ENCODE measurements around the gene GPX6. TPM values are rescaled to one million over a fixed set of nuclear protein-coding genes. Genes with fewer than 3 reads are reported as not detected.

Gene GPX6
- total RNA-seq, 1 donor from 2014 or later, result not detected

DNA sequence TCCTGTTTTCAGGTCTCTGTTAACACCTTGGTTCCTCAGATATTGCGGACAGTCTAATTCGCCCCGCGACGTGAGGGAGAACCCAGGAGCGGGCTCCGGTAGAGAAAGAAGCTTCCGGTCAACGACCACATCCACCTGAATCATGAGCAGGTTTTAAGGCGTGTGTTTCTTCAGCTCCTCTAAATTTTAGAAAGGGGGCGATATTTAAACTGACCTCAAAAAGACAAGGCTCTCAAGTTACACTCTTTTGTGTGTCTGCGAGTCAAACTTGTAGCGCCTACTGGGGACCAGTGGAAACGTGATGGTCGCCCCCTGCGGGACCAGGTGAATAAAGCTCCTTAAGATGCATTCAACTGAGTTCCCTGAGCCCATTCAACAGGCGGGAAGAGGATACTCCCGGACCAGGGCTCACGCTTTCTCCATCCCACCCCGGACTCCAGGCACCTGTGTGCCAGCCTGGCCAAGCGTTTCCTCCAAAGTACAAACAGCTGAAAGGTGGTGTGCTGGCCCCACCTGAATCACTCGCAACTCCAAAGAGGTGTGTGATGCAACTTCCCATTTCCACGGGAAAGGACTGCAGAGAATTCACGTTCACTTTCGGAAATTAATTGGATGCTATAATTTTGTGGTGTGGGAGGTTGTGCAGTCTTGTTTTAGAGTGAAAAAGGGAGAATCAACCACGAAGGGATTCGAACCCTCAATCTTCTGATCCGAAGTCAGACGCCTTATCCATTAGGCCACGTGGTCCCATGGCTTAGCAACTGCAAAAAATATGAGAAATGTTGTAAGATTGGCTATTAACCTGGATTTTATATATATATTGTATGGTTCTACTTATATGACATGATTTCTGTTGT is 27.1 kb upstream of the GPX6 start:
- intact Hi-C loops (cut with DNase I), result no loop called here
- no peaks in the 10 kb centered on the region for H3K4me1 ChIP-seq
- no peak for DNase-seq (ENCODE audit: low spot score in 2 of 2)
- H3K9me3 ChIP-seq, result no peaks in the 10 kb centered on the region
- no peaks in the 10 kb centered on the region for H3K27me3 ChIP-seq
- H3K27ac ChIP-seq, result no peak overlapping the region
- TF ChIP-seq, protein P1, sequence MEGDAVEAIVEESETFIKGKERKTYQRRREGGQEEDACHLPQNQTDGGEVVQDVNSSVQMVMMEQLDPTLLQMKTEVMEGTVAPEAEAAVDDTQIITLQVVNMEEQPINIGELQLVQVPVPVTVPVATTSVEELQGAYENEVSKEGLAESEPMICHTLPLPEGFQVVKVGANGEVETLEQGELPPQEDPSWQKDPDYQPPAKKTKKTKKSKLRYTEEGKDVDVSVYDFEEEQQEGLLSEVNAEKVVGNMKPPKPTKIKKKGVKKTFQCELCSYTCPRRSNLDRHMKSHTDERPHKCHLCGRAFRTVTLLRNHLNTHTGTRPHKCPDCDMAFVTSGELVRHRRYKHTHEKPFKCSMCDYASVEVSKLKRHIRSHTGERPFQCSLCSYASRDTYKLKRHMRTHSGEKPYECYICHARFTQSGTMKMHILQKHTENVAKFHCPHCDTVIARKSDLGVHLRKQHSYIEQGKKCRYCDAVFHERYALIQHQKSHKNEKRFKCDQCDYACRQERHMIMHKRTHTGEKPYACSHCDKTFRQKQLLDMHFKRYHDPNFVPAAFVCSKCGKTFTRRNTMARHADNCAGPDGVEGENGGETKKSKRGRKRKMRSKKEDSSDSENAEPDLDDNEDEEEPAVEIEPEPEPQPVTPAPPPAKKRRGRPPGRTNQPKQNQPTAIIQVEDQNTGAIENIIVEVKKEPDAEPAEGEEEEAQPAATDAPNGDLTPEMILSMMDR (IDR thresholded peaks at IDR 0.05), result peak in 1 of 3 experiments; percentile 6
- no peak overlapping the region for H3K4me3 ChIP-seq
- H3K36me3 ChIP-seq, result no peaks in the 10 kb centered on the region

DNA sequence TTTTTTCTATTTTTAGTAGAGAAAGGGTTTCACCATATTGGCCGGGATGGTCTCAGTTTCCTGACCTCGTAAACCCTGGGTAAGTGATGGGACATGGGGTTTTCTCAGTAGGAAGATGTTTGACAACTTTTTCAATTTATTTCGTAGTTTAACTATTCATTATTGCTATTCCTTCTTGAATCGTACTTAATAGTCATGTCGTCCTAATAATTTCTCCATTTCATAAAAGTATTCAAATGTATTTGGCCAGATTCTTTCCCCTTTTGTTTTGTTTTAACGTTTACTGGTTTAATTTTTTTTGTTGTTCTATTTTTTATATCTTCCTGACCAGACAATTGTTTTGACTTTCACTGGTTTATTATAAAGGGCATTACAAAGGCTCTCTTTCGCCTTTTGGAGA is 26.4 kb upstream of the GPX6 start:
- H3K36me3 ChIP-seq, result no peaks in the 10 kb centered on the region
- intact Hi-C loops (cut with DNase I), result no loop called here
- no peaks in the 10 kb centered on the region for H3K9me3 ChIP-seq
- H3K27me3 ChIP-seq, result no peaks in the 10 kb centered on the region
- no peaks in the 10 kb centered on the region for H3K4me1 ChIP-seq
- no peak overlapping the region for H3K27ac ChIP-seq
- no peak for DNase-seq (ENCODE audit: low spot score in 2 of 2)
- no peak overlapping the region for H3K4me3 ChIP-seq
- TF ChIP-seq, protein P1 (IDR thresholded peaks at IDR 0.05), result no peak

DNA sequence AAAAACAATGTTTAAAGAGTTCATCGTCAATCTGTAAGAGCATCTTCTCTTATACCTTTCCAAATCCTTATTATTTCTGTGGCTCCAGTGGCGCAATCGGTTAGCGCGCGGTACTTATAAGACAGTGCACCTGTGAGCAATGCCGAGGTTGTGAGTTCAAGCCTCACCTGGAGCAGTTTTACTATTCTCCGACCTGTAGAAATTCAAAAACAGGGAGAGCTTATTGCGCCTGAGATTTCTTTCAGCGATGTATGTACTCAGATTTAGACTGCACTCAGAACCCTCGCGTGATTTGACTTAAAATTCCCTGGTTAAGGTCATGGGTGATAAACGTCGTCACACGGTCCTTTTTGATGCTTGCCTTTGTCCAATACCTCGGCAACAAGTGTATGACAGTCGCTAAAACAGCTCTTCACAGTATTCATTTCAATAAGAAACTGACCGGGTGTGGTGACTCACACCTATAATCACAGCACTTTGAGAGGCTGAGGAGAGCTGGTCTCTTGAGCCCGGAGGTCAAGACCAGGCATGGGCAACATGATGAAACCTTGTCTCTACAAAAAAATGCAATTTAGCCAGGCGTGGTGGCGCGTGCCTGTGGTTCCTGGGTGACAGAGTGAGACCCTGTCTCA is 22.0 kb upstream of the GPX6 start:
- no peak for DNase-seq (ENCODE audit: low spot score in 2 of 2)
- Histone ChIP-seq H3K9me3 (no peaks in the 10 kb centered on the region), H3K4me1 (no peaks in the 10 kb centered on the region), H3K27me3 (no peaks in the 10 kb centered on the region), H3K4me3 (no peak overlapping the region), H3K27ac (no peak overlapping the region), H3K36me3 (no peaks in the 10 kb centered on the region)
- intact Hi-C loops (cut with DNase I), result no loop called here
- TF ChIP-seq, protein P1 (IDR thresholded peaks at IDR 0.05), result no peak

DNA sequence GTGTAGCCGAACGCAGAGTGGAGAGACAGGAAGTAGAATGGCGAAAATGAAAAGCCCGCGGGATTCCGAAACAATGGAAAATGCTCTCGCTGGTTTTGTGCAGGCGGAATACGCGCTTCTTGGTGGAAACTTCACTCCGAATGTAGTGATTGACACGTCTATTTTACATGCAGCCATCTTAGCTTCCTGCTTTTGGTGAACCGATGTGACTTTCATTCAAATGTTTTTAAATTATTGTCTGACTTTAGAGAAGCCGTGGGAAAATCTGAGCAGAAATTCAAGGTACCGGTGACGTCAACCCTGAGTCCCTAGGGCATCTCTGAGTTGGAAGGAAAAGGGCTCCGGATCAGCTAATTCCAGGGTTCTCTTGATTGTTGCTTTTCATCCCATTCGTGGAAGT is 21.5 kb upstream of the GPX6 start:
- Histone ChIP-seq H3K4me3 (no peak overlapping the region), H3K9me3 (no peaks in the 10 kb centered on the region), H3K27ac (no peak overlapping the region), H3K4me1 (no peaks in the 10 kb centered on the region), H3K36me3 (no peaks in the 10 kb centered on the region), H3K27me3 (no peaks in the 10 kb centered on the region)
- no peak for DNase-seq (ENCODE audit: low spot score in 2 of 2)
- intact Hi-C loops (cut with DNase I), result no loop called here
- TF ChIP-seq, protein P1 (IDR thresholded peaks at IDR 0.05), result no peak

DNA sequence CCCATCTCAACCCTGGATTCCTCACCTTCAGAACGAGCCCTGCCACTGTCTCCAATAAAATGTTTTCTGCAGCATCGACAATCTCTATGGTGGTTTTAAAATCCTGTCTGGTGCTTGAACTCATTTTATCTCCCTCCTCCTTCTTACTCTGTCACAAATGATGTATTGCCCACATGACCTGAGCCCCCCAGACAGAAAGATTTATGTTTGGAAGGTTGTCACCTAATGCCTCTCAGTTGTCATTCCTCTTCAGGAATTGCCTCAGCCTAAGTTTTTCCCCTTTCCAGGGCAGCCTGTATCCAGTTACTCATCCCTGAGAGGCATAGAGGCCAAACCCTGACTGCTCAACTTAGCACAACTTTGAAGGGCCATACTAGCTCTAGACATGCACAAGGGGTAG is 19.3 kb upstream of the GPX6 start:
- TF ChIP-seq, protein P1 (IDR thresholded peaks at IDR 0.05), result no peak
- no peaks in the 10 kb centered on the region for H3K27me3 ChIP-seq
- no peak overlapping the region for H3K27ac ChIP-seq
- H3K4me3 ChIP-seq, result no peak overlapping the region
- intact Hi-C loops (cut with DNase I), result no loop called here
- no peaks in the 10 kb centered on the region for H3K4me1 ChIP-seq
- H3K36me3 ChIP-seq, result no peaks in the 10 kb centered on the region
- no peak for DNase-seq (ENCODE audit: low spot score in 2 of 2)
- H3K9me3 ChIP-seq, result no peaks in the 10 kb centered on the region
